CD14-positive monocyte (primary cell): ENCODE measurements around the gene CBR4. TPM values are rescaled to one million over a fixed set of nuclear protein-coding genes. Genes with fewer than 3 reads are reported as not detected.

Experiments used
- DNase-seq, 3 donors: peaks; one replicate each; pipeline ENCODE4 v3.0.0-alpha.2; 2011 to 2022
- H2AFZ ChIP-seq: 2 replicates; pipeline ENCODE4 v1.6.0; 2012; ENCODE audit warnings: mild to moderate bottlenecking, low read depth, low read length, inconsistent platforms; ENCODE audit not compliant: insufficient read depth, poor library complexity, severe bottlenecking
- H3K27ac ChIP-seq, 2 donors: 1 replicate in 1 of 2; 2 replicates in 1 of 2; pipeline ENCODE4 v1.5.1; 2012 to 2013; ENCODE audit warnings: low read length in 2 of 2, control low read depth in 1 of 2, inconsistent platforms in 1 of 2, low read depth in 1 of 2, mild to moderate bottlenecking in 1 of 2
- H3K27me3 ChIP-seq, 2 donors: one replicate each; pipeline versions ENCODE4 v1.6.0 to v1.6.1; 2011 to 2013; ENCODE audit warnings: low read length in 2 of 2; ENCODE audit not compliant: control insufficient read depth in 2 of 2, insufficient read depth in 2 of 2
- H3K36me3 ChIP-seq, 2 donors: replicated peaks in 1 of 2; 1 replicate in 1 of 2; 2 replicates in 1 of 2; pipeline versions ENCODE4 v1.5.1 to v1.6.1; 2012 to 2013; ENCODE audit warnings: low read length in 2 of 2, control low read depth in 1 of 2, inconsistent platforms in 1 of 2, mild to moderate bottlenecking in 1 of 2; ENCODE audit not compliant: insufficient read depth in 2 of 2, control insufficient read depth in 1 of 2
- H3K4me1 ChIP-seq, 2 donors: 1 replicate in 1 of 2; 2 replicates in 1 of 2; pipeline versions ENCODE4 v1.5.1 to v1.6.1; 2012 to 2013; ENCODE audit warnings: low read length in 2 of 2, control low read depth in 1 of 2, inconsistent platforms in 1 of 2, mild to moderate bottlenecking in 1 of 2, moderate library complexity in 1 of 2; ENCODE audit not compliant: insufficient read depth in 2 of 2, control insufficient read depth in 1 of 2
- H3K4me2 ChIP-seq: replicated peaks from 2 replicates; pipeline ENCODE3; 2012; ENCODE audit warnings: low read length, moderate library complexity, mild to moderate bottlenecking; ENCODE audit not compliant: poor library complexity, severe bottlenecking; ENCODE audit errors: extremely low read depth
- H3K4me3 ChIP-seq, 3 experiments: fragments of 200-600 bp in 1 of 3; sonication (generic) in 1 of 3; replicated peaks in 1 of 3; 1 replicate in 2 of 3; 2 replicates in 1 of 3; pipeline ENCODE4 v1.5.1; 2011 to 2013; ENCODE audit warnings: low read length in 3 of 3, mild to moderate bottlenecking in 3 of 3, control low read depth in 2 of 3, low read depth in 2 of 3, inconsistent platforms in 1 of 3, moderate library complexity in 1 of 3
- H3K79me2 ChIP-seq: 2 replicates; pipeline ENCODE4 v1.6.0; 2012; ENCODE audit warnings: mild to moderate bottlenecking, control low read depth, inconsistent platforms, low read length, moderate library complexity; ENCODE audit not compliant: insufficient read depth
- H3K9ac ChIP-seq: 2 replicates; pipeline ENCODE4 v1.6.0; 2017; ENCODE audit warnings: low read length, mild to moderate bottlenecking; ENCODE audit not compliant: insufficient read depth, poor library complexity, severe bottlenecking
- H3K9me3 ChIP-seq, 2 donors: replicated peaks in 1 of 2; 1 replicate in 1 of 2; 2 replicates in 1 of 2; pipeline versions ENCODE4 v1.5.1 to v1.6.1; 2012 to 2013; ENCODE audit warnings: low read length in 2 of 2, control low read depth in 1 of 2; ENCODE audit not compliant: control insufficient read depth in 1 of 2, insufficient read depth in 1 of 2
- H4K20me1 ChIP-seq: 2 replicates; pipeline ENCODE4 v1.6.0; 2012; ENCODE audit warnings: mild to moderate bottlenecking, low read length, control low read depth, moderate library complexity; ENCODE audit not compliant: insufficient read depth
- H3K27ac Mint-ChIP-seq, 7 donors: one replicate each; pipeline ENCODE4 v1.8.0; 2020; ENCODE audit warnings: mild to moderate bottlenecking in 7 of 7, mixed read lengths in 7 of 7, moderate library complexity in 6 of 7, inconsistent platforms in 2 of 7
- H3K27me3 Mint-ChIP-seq, 3 donors: one replicate each; pipeline ENCODE4 v1.8.0; 2021 to 2022; ENCODE audit warnings: low read depth in 3 of 3, mild to moderate bottlenecking in 3 of 3, mixed read lengths in 3 of 3, moderate library complexity in 3 of 3, inconsistent platforms in 1 of 3
- H3K36me3 Mint-ChIP-seq, 2 donors: one replicate each; pipeline ENCODE4 v1.8.0; 2020; ENCODE audit warnings: mixed read lengths in 2 of 2, inconsistent platforms in 1 of 2, mild to moderate bottlenecking in 1 of 2
- H3K4me1 Mint-ChIP-seq: one replicate; pipeline ENCODE4 v1.8.0; 2020; ENCODE audit warnings: mild to moderate bottlenecking, mixed read lengths
- H3K4me3 Mint-ChIP-seq, 2 donors: one replicate each; pipeline ENCODE4 v1.8.0; 2020; ENCODE audit warnings: mild to moderate bottlenecking in 2 of 2, mixed read lengths in 2 of 2, moderate library complexity in 1 of 2
- H3K9me3 Mint-ChIP-seq, 7 donors: one replicate each; pipeline ENCODE4 v1.8.0; 2020 to 2022; ENCODE audit warnings: mixed read lengths in 7 of 7, mild to moderate bottlenecking in 6 of 7, moderate library complexity in 6 of 7, inconsistent platforms in 2 of 7
- CTCF ChIP-seq: fragments of 200-600 bp; IDR thresholded peaks from one replicate; pipeline ENCODE4 v1.8.0; 2022; ENCODE audit warnings: antibody characterized with exemption, mild to moderate bottlenecking
- WGBS: methylation state at CpG from one replicate; pipeline ENCODE4 v1.1.5; 2013; ENCODE audit warnings: missing lambda C conversion rate; ENCODE audit not compliant: insufficient coverage; 5-methylcytosine and 5-hydroxymethylcytosine counted together
- intact Hi-C, 2 donors: fragments of 100-400 bp; cut with micrococcal nuclease; formaldehyde crosslinking; loops; one replicate each; pipeline versions ENCODE4 v1.15.0 to v1.15.1; 2023
- polyA plus RNA-seq, 3 donors: library from polyadenylated mRNA; depleted of rRNA in 1 of 3; unstranded in 2 of 3; stranded (reverse) in 1 of 3; fragments of 300-500 nt in 2 of 3; fragments of >200 nt in 1 of 3; fragmentation: Illumina TruSeq in 2 of 3; gene quantifications; 1 replicate in 2 of 3; 2 replicates in 1 of 3; pipeline ENCODE4 v1.2.3, GENCODE V29; 2012 to 2021

The CBR4 gene
- polyA plus RNA-seq, 3 donors: 2.8 to 4.2 (median 4.1) TPM

DNA sequence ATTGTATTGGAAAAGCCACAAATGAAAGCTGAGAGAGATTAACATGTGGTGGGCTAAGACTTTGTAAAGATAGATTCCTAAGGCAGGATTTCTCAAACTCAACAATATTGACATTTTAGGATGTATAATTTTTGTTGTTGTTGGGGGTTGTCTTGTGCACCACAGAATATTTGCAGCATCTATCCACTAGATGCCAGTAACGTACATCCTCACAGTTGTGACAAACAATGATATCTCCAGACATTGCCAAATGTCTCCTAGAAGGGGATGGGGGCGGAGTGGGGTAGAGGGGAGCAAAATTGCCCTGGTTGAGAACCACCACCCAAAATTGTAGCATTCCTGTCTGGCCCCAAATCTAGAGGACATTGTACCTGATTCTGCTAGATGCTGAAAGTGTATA is 14.7 kb upstream of the CBR4 start:
- H3K4me3 Mint-ChIP-seq: no peak overlapping the region
- WGBS: no CpG with 5 or more reads among the region's 2 CpGs
- no peaks in the 10 kb centered on the region for H3K79me2 ChIP-seq
- H3K9ac ChIP-seq: no peak overlapping the region
- no peaks in the 10 kb centered on the region for H3K9me3 ChIP-seq
- intact Hi-C loops: no loop called here
- no peak overlapping the region for H3K4me2 ChIP-seq
- H3K27me3 ChIP-seq: no peaks in the 10 kb centered on the region
- peaks cover 0 to 2% (median 0%) of the 10 kb centered on the region in 7 donors for H3K9me3 Mint-ChIP-seq
- H3K4me3 ChIP-seq: no peak overlapping the region
- no peaks in the 10 kb centered on the region for H4K20me1 ChIP-seq
- peak overlapping the region; percentile 14 for H2AFZ ChIP-seq
- H3K27ac ChIP-seq: no peak overlapping the region
- no peaks in the 10 kb centered on the region for H3K36me3 ChIP-seq
- H3K27ac Mint-ChIP-seq: no peak overlapping the region
- DNase-seq: peak; percentile 2 to 34 (median 18)
- peaks cover 0 to 3% (median 0%) of the 10 kb centered on the region in 3 donors for H3K27me3 Mint-ChIP-seq
- H3K4me1 ChIP-seq: no peaks in the 10 kb centered on the region
- peak; percentile 53 for TF ChIP-seq CTCF
- H3K36me3 Mint-ChIP-seq: no peaks in the 10 kb centered on the region
- H3K4me1 Mint-ChIP-seq: no peaks in the 10 kb centered on the region

DNA sequence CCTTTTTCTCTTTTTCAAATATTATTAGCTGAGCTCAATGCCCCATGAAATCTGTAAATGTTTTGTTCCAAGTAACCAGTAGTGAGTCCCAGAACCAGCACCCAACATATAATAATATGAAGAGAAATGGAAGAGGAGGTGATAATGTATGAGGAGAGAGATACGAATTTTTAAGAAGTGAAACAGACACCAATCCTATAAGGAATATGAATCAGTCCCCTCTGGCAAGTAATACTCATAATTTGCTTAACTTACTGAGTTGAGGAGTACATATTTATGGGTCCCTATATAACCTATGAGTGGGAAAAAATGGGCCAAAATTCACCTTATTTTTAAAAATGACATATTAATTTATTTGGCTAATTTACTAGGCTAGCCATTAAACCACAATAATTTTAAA is 8.4 kb upstream of the CBR4 start:
- no peak for DNase-seq
- no peaks in the 10 kb centered on the region for H3K9me3 Mint-ChIP-seq
- H3K36me3 ChIP-seq: no peaks in the 10 kb centered on the region
- no peaks in the 10 kb centered on the region for H3K4me1 ChIP-seq
- H3K27ac ChIP-seq: no peak overlapping the region
- H2AFZ ChIP-seq: no peak overlapping the region
- H3K4me1 Mint-ChIP-seq: no peaks in the 10 kb centered on the region
- H3K4me3 ChIP-seq: no peak overlapping the region
- intact Hi-C loops: loop anchor here in 1 of 2 donors (10.0 kb wide), 1 partner anchor 534 kb away; the partner anchor contains the start of gene DDX60L
- no CpG with 5 or more reads among the region's 1 CpG for WGBS
- TF ChIP-seq CTCF: no peak
- no peaks in the 10 kb centered on the region for H3K79me2 ChIP-seq
- no peak overlapping the region for H3K4me2 ChIP-seq
- H3K9me3 ChIP-seq: no peaks in the 10 kb centered on the region
- H3K27ac Mint-ChIP-seq: no peak overlapping the region
- H3K9ac ChIP-seq: no peak overlapping the region
- H3K4me3 Mint-ChIP-seq: no peak overlapping the region
- no peaks in the 10 kb centered on the region for H3K27me3 ChIP-seq
- no peaks in the 10 kb centered on the region for H3K36me3 Mint-ChIP-seq
- H3K27me3 Mint-ChIP-seq: peaks cover 0 to 1% (median 0%) of the 10 kb centered on the region in 3 donors
- H4K20me1 ChIP-seq: no peaks in the 10 kb centered on the region
